B cell (primary cell): ENCODE measurements around the gene NFATC1. TPM values are rescaled to one million over a fixed set of nuclear protein-coding genes. Genes with fewer than 3 reads are reported as not detected.

Experiments
- ATAC-seq: fragments of 200-7000 bp; cut with Tn5 transposase; one replicate; pipeline ENCODE4 v1.10.0; 2021; ENCODE audit warnings: low read depth, mild to moderate bottlenecking, moderate number of reproducible peaks, moderate library complexity
- CTCF ChIA-PET: fragments of 350-600 bp; sonication (Branson Sonifier 250); formaldehyde crosslinking; loops from one replicate; lab custom pipeline; 2021; ENCODE audit warnings: antibody characterized with exemption, inconsistent platforms; lab: Charles Lee
- POLR2A ChIA-PET: fragments of 350-600 bp; sonication (Branson Sonifier 250); formaldehyde crosslinking; loops from one replicate; lab custom pipeline; 2021; ENCODE audit warnings: antibody characterized with exemption; lab: Charles Lee
- DNase-seq: peaks from one replicate; pipeline ENCODE4 v3.0.0; 2013
- H2AFZ ChIP-seq: 2 replicates; pipeline ENCODE4 v1.6.1; 2012; ENCODE audit warnings: mild to moderate bottlenecking, low read depth, low read length; ENCODE audit not compliant: insufficient read depth, poor library complexity, severe bottlenecking
- H3K27ac ChIP-seq, 2 donors: 1 replicate in 1 of 2; 2 replicates in 1 of 2; pipeline ENCODE4 v1.5.1; 2012 to 2013; ENCODE audit warnings: low read length in 2 of 2, mild to moderate bottlenecking in 2 of 2, moderate library complexity in 1 of 2
- H3K27me3 ChIP-seq, 4 experiments: fragments of 200-600 bp in 1 of 4; sonication (generic) in 1 of 4; replicated peaks in 1 of 4; 1 replicate in 2 of 4; 2 replicates in 2 of 4; pipeline versions ENCODE4 v1.6.1 to v1.7.0; 2013 to 2016; ENCODE audit warnings: low read length in 3 of 4, mild to moderate bottlenecking in 2 of 4, mixed read lengths in 1 of 4, moderate library complexity in 1 of 4; ENCODE audit not compliant: insufficient read depth in 4 of 4, control insufficient read depth in 3 of 4; ENCODE audit errors: control extremely low read depth in 1 of 4
- H3K36me3 ChIP-seq, 2 experiments: replicated peaks in 1 of 2; 1 replicate in 1 of 2; 2 replicates in 1 of 2; pipeline versions ENCODE4 v1.6.1 to v1.7.1; 2013; ENCODE audit warnings: low read length in 1 of 2; ENCODE audit not compliant: insufficient read depth in 2 of 2, control insufficient read depth in 1 of 2; ENCODE audit errors: control extremely low read depth in 1 of 2, extremely low read depth in 1 of 2
- H3K4me1 ChIP-seq, 2 donors: fragments of 200-600 bp in 1 of 2; sonication (generic) in 1 of 2; 1 replicate in 1 of 2; 2 replicates in 1 of 2; pipeline versions ENCODE4 v1.5.1 to v1.6.1; 2013 to 2017; ENCODE audit warnings: low read length in 2 of 2; ENCODE audit not compliant: control insufficient read depth in 2 of 2, insufficient read depth in 2 of 2
- H3K4me2 ChIP-seq: replicated peaks from 2 replicates; pipeline ENCODE3; 2012; ENCODE audit warnings: mild to moderate bottlenecking, low read depth, low read length; ENCODE audit not compliant: poor library complexity, severe bottlenecking
- H3K4me3 ChIP-seq, 5 experiments: fragments of 200-600 bp in 1 of 5; sonication (generic) in 1 of 5; 1 replicate in 3 of 5; 2 replicates in 2 of 5; pipeline versions ENCODE4 v1.5.1 to v1.7.0; 2011 to 2016; ENCODE audit warnings: low read length in 4 of 5, mild to moderate bottlenecking in 4 of 5, low read depth in 2 of 5, control low read depth in 1 of 5, moderate library complexity in 1 of 5; ENCODE audit not compliant: insufficient read depth in 1 of 5; ENCODE audit errors: control extremely low read depth in 1 of 5, extremely low read depth in 1 of 5
- H3K79me2 ChIP-seq: fragments of 200-600 bp; sonication (generic); one replicate; pipeline ENCODE4 v1.6.0; 2016; ENCODE audit warnings: low read length; ENCODE audit not compliant: control insufficient read depth, insufficient read depth
- H3K9ac ChIP-seq: fragments of 200-600 bp; sonication (generic); 2 replicates; pipeline ENCODE4 v1.6.1; 2017; ENCODE audit warnings: mild to moderate bottlenecking, low read length, moderate library complexity
- H3K9me3 ChIP-seq, 3 donors: one replicate each; pipeline versions ENCODE4 v1.6.1 to v1.7.1; 2013; ENCODE audit warnings: low read length in 2 of 3; ENCODE audit not compliant: control insufficient read depth in 2 of 3, insufficient read depth in 1 of 3; ENCODE audit errors: control extremely low read depth in 1 of 3
- H4K20me1 ChIP-seq: 2 replicates; pipeline ENCODE4 v1.6.0; 2012; ENCODE audit warnings: mild to moderate bottlenecking, low read length; ENCODE audit not compliant: insufficient read depth, control insufficient read depth, poor library complexity, severe bottlenecking
- H3K27ac Mint-ChIP-seq: one replicate; pipeline ENCODE4 v1.8.0; 2021; ENCODE audit warnings: mixed read lengths
- H3K27me3 Mint-ChIP-seq: one replicate; pipeline ENCODE4 v1.8.0; 2021; ENCODE audit warnings: mixed read lengths
- H3K4me1 Mint-ChIP-seq: one replicate; pipeline ENCODE4 v1.8.0; 2021; ENCODE audit warnings: mixed read lengths
- H3K4me3 Mint-ChIP-seq: one replicate; pipeline ENCODE4 v1.8.0; 2021; ENCODE audit warnings: mixed read lengths
- H3K9me3 Mint-ChIP-seq: one replicate; pipeline ENCODE4 v1.8.0; 2022; ENCODE audit warnings: mixed read lengths; ENCODE audit not compliant: insufficient read depth
- EZH2 ChIP-seq: IDR thresholded peaks from 2 replicates; pipeline ENCODE4 v1.6.1; 2012; ENCODE audit warnings: borderline replicate concordance, low read depth, mild to moderate bottlenecking, moderate library complexity, low read length; ENCODE audit not compliant: insufficient read depth, poor library complexity, severe bottlenecking
- WGBS: methylation state at CpG from one replicate; pipeline ENCODE4 v1.1.5; 2013; ENCODE audit warnings: missing lambda C conversion rate; ENCODE audit not compliant: insufficient coverage; 5-methylcytosine and 5-hydroxymethylcytosine counted together
- intact Hi-C: fragments of 100-400 bp; cut with micrococcal nuclease; formaldehyde crosslinking; loops from one replicate; pipeline ENCODE4 v1.10.0; 2022
- polyA plus RNA-seq: library from polyadenylated mRNA; depleted of rRNA; stranded (reverse); fragments of >200 nt; gene quantifications from 2 replicates; pipeline ENCODE4 v1.2.3, GENCODE V29; 2012
- total RNA-seq, 2 donors: library from RNA; stranded (reverse); fragments of 120-200 nt in 1 of 2; gene quantifications; 1 replicate in 1 of 2; 2 replicates in 1 of 2; pipeline versions ENCODE4 v1.2.3 to v1.2.4, GENCODE V29; 2013 to 2022
- TF ChIP-seq, protein P1 (sequence below): fragments of 200-600 bp; IDR thresholded peaks from one replicate; pipeline ENCODE4 v1.8.0; 2022; ENCODE audit warnings: antibody characterized with exemption, mild to moderate bottlenecking

Gene NFATC1
- total and polyA plus RNA-seq, 2 donors (not counting 1 experiment from before 2014, with no cell fraction given) = 32.2 to 108 TPM

DNA sequence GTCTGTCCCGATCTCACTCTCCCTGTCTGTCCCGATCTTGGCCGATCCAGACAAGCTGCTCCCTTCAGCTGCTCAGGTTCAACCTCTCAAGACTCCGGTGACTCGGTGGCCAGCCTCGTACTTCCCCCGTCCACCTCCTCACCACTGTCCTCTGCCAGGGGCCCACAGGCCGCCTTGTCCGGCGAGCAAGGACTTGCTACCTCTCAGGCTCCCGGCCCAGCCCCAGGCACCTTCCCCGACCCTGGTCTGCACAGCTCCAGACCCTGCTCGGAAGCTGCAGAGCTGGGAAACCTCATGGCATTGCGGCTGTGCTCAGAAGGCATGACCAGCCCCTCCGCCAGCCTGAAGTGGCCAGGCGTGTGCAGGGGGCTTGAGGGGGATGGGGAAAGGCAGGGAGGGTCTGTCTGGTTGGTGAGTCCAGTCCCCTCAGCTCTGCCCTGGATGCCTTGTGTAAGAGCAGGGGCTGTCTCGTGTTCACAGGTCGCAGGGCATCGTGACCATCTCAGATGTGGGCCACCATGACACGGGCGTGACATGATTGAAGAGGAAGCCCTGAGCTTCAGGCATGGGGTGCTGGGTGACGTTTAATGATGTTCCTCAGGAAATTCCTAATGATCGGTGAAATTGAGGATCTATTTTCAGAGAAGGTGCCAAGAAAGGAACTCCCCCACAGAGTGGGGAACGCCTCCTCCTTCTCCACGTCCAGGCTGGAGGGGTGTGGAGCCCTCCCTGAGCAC, 162.6 kb downstream of the NFATC1 start:
- Histone ChIP-seq H3K27me3 (no peaks in the 10 kb centered on the region), H3K79me2 (no peaks in the 10 kb centered on the region), H2AFZ (no peak overlapping the region), H3K9me3 (peaks cover 0 to 14% (median 0%) of the 10 kb centered on the region in 3 donors), H3K27ac (no peak overlapping the region), H3K4me1 (no peaks in the 10 kb centered on the region), H3K4me3 (no peak overlapping the region), H3K4me2 (no peak overlapping the region), H4K20me1 (no peaks in the 10 kb centered on the region), H3K9ac (no peak overlapping the region), H3K36me3 (no peaks in the 10 kb centered on the region)
- ChIA-PET POLR2A (no interaction called here), CTCF (no interaction called here)
- Mint-ChIP-seq H3K4me1 (no peaks in the 10 kb centered on the region), H3K9me3 (no peaks in the 10 kb centered on the region), H3K27me3 (no peaks in the 10 kb centered on the region), H3K4me3 (no peak overlapping the region), H3K27ac (no peak overlapping the region)
- WGBS = 90% methylated on average over 22 of the region's 25 CpGs
- ATAC-seq (no peak), DNase-seq (no peak)
- intact Hi-C loops = no loop called here
- TF ChIP-seq, protein P1, sequence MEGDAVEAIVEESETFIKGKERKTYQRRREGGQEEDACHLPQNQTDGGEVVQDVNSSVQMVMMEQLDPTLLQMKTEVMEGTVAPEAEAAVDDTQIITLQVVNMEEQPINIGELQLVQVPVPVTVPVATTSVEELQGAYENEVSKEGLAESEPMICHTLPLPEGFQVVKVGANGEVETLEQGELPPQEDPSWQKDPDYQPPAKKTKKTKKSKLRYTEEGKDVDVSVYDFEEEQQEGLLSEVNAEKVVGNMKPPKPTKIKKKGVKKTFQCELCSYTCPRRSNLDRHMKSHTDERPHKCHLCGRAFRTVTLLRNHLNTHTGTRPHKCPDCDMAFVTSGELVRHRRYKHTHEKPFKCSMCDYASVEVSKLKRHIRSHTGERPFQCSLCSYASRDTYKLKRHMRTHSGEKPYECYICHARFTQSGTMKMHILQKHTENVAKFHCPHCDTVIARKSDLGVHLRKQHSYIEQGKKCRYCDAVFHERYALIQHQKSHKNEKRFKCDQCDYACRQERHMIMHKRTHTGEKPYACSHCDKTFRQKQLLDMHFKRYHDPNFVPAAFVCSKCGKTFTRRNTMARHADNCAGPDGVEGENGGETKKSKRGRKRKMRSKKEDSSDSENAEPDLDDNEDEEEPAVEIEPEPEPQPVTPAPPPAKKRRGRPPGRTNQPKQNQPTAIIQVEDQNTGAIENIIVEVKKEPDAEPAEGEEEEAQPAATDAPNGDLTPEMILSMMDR = no peak
- TF ChIP-seq EZH2 = no peak

DNA sequence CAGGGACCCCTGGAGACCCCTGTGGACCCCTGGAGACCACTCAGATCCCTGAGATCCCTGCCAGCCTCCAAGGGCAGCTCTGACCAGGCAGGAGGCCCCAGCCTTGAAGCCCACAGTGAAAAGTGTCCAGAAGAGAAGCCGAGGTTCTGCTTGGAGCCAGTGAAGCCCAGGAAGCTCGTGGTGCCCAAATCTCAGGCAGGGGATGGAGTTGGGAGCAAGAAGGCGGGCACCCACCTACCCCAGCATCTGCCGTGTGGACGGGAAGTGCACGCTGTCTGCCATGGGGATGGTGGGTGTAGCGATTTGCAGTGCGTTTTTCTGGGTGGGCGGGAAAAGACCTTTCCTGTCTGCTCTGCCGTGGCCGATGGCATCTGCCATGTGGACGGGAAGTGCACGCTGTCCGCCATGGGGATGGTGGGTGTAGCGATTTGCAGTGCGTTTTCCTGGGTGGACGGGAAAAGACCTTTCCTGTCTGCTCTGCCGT, 163.2 kb downstream of the NFATC1 start:
- CTCF ChIA-PET = no interaction called here
- H3K9me3 ChIP-seq = peaks cover 0 to 14% (median 0%) of the 10 kb centered on the region in 3 donors
- WGBS = 91% methylated on average over 12 of the region's 18 CpGs
- TF ChIP-seq, protein P1 = no peak
- no peak for TF ChIP-seq EZH2
- POLR2A ChIA-PET = no interaction called here
- Mint-ChIP-seq H3K4me1 (no peaks in the 10 kb centered on the region), H3K9me3 (no peaks in the 10 kb centered on the region), H3K27me3 (no peaks in the 10 kb centered on the region), H3K4me3 (no peak overlapping the region), H3K27ac (no peak overlapping the region)
- H3K9ac ChIP-seq = no peak overlapping the region
- no peak overlapping the region for H3K27ac ChIP-seq
- intact Hi-C loops = no loop called here
- no peaks in the 10 kb centered on the region for H3K4me1 ChIP-seq
- no peaks in the 10 kb centered on the region for H3K36me3 ChIP-seq
- H3K27me3 ChIP-seq = no peaks in the 10 kb centered on the region
- no peak overlapping the region for H2AFZ ChIP-seq
- no peaks in the 10 kb centered on the region for H3K79me2 ChIP-seq
- H4K20me1 ChIP-seq = no peaks in the 10 kb centered on the region
- no peak overlapping the region for H3K4me3 ChIP-seq
- ATAC-seq (no peak), DNase-seq (no peak)
- H3K4me2 ChIP-seq = no peak overlapping the region
